Karpas-422 (cell line): ENCODE results near the gene CPT2. TPM values are rescaled to one million over a fixed set of nuclear protein-coding genes. Genes with fewer than 3 reads are reported as not detected.

ENCODE experiments used
- DNase-seq: peaks from one replicate; pipeline ENCODE4 v3.0.0-alpha.2; 2015
- H2AFZ ChIP-seq: fragments of 200-600 bp; sonication (generic); 2 replicates; pipeline ENCODE4 v1.6.1; 2014; ENCODE audit warnings: antibody characterized with exemption, low read length, mixed read lengths
- H3K27ac ChIP-seq: fragments of 200-600 bp; sonication (generic); 2 replicates; pipeline ENCODE4 v1.5.1; 2014; ENCODE audit warnings: mild to moderate bottlenecking, low read length, moderate library complexity
- H3K27me3 ChIP-seq: fragments of 200-600 bp; sonication (generic); 2 replicates; pipeline ENCODE4 v1.6.1; 2014; ENCODE audit warnings: low read length, mixed read lengths
- H3K36me3 ChIP-seq: fragments of 200-600 bp; sonication (generic); 2 replicates; pipeline ENCODE4 v1.6.1; 2014; ENCODE audit warnings: low read length, mixed read lengths; ENCODE audit not compliant: insufficient read depth
- H3K4me1 ChIP-seq: fragments of 200-600 bp; sonication (generic); 2 replicates; pipeline ENCODE4 v1.6.1; 2014; ENCODE audit warnings: mild to moderate bottlenecking, low read length, mixed read lengths
- H3K4me2 ChIP-seq: fragments of 200-600 bp; sonication (generic); 2 replicates; pipeline ENCODE4 v1.6.1; 2014; ENCODE audit warnings: low read length, low read depth, mild to moderate bottlenecking; ENCODE audit not compliant: poor library complexity, severe bottlenecking
- H3K4me3 ChIP-seq: fragments of 200-600 bp; sonication (generic); 2 replicates; pipeline ENCODE4 v1.5.1; 2014; ENCODE audit warnings: mild to moderate bottlenecking, antibody characterized with exemption, low read length, mixed read lengths
- H3K79me2 ChIP-seq: fragments of 200-600 bp; sonication (generic); 2 replicates; pipeline ENCODE4 v1.6.1; 2014; ENCODE audit warnings: mild to moderate bottlenecking, low read length, mixed read lengths
- H3K9ac ChIP-seq: fragments of 200-600 bp; sonication (generic); 2 replicates; pipeline ENCODE4 v1.6.0; 2014; ENCODE audit warnings: low read length
- H3K9me2 ChIP-seq: fragments of 200-600 bp; sonication (generic), shearing (Covaris generic); replicated peaks from 2 replicates; pipeline ENCODE4 v1.6.0; 2014; ENCODE audit warnings: mild to moderate bottlenecking, low read length, moderate library complexity; ENCODE audit not compliant: insufficient read depth
- H3K9me3 ChIP-seq: fragments of 300-700, 200-600 bp; sonication (generic); 2 replicates; pipeline ENCODE4 v1.6.1; 2014; ENCODE audit warnings: low read length, mixed read lengths
- H4K20me1 ChIP-seq: fragments of 200-600 bp; sonication (generic); 2 replicates; pipeline ENCODE4 v1.6.1; 2014; ENCODE audit warnings: mild to moderate bottlenecking, antibody characterized with exemption, low read length, low read depth; ENCODE audit not compliant: insufficient read depth
- total RNA-seq: library from RNA; depleted of rRNA; stranded (reverse); fragments of >200 nt; shearing (Covaris generic); gene quantifications from 2 replicates; pipeline ENCODE4 v1.2.3, GENCODE V29; 2014; ENCODE audit warnings: low replicate concordance

CPT2 gene
- total RNA-seq, 1 experiment from 2014 or later = 37.3 TPM

- Histone ChIP-seq H3K9me2 (no peaks in the 10 kb centered on the region), H3K79me2 (peaks cover 12% of the 10 kb centered on the region), H3K36me3 (peaks cover 27% of the 10 kb centered on the region; the same call in 1 of the 2 replicates)
These were observed 17.8 kb downstream of the CPT2 start for GRCh38 chr1:53214376-53214940.

GRCh38 chr1:53218201-53218600 is 21.6 kb downstream of the CPT2 start:
- Histone ChIP-seq H2AFZ (no peak overlapping the region), H3K79me2 (peaks cover 18% of the 10 kb centered on the region), H3K9me2 (no peaks in the 10 kb centered on the region), H3K27ac (no peak overlapping the region), H3K4me1 (peaks cover 25% of the 10 kb centered on the region), H3K27me3 (no peaks in the 10 kb centered on the region), H4K20me1 (no peaks in the 10 kb centered on the region), H3K4me3 (no peak overlapping the region), H3K4me2 (no peak overlapping the region), H3K9ac (no peak overlapping the region), H3K36me3 (peaks cover 14% of the 10 kb centered on the region; the same call in 1 of the 2 replicates), H3K9me3 (no peaks in the 10 kb centered on the region)
- no peak for DNase-seq

More at GRCh38 chr1:53214376-53214940, 17.8 kb downstream of the CPT2 start:
- H4K20me1 ChIP-seq = no peaks in the 10 kb centered on the region
- no peak overlapping the region for H3K4me3 ChIP-seq
- no peak overlapping the region for H3K4me2 ChIP-seq
- no peak overlapping the region for H3K27ac ChIP-seq
- H2AFZ ChIP-seq = no peak overlapping the region
- H3K9ac ChIP-seq = no peak overlapping the region
- no peaks in the 10 kb centered on the region for H3K27me3 ChIP-seq
- no peak for DNase-seq
- H3K9me3 ChIP-seq = no peaks in the 10 kb centered on the region
- peaks cover 13% of the 10 kb centered on the region for H3K4me1 ChIP-seq

GRCh38 chr1:53219711-53220110 is 23.1 kb downstream of the CPT2 start:
- Histone ChIP-seq H4K20me1 (no peaks in the 10 kb centered on the region), H3K9ac (peak overlapping the region; percentile 98), H3K4me3 (peak overlapping the region; percentile 86), H3K36me3 (peaks cover 7% of the 10 kb centered on the region; the same call in 1 of the 2 replicates), H3K4me2 (peak overlapping the region; percentile 100), H3K4me1 (peaks cover 25% of the 10 kb centered on the region), H3K79me2 (peaks cover 18% of the 10 kb centered on the region), H3K27ac (peak overlapping the region; percentile 79), H3K9me2 (no peaks in the 10 kb centered on the region), H2AFZ (peak overlapping the region; percentile 89), H3K9me3 (no peaks in the 10 kb centered on the region), H3K27me3 (no peaks in the 10 kb centered on the region)
- DNase-seq = no peak

GRCh38 chr1:53220171-53220961 is 23.7 kb downstream of the CPT2 start, which contains the start of gene CZIB:
Gene CZIB, minus strand, starts transcription at chr1:53220634. Its CDS starts 59 bp downstream, at chr1:53220575.
- Histone ChIP-seq H3K27me3 (no peaks in the 10 kb centered on the region), H3K4me1 (peaks cover 25% of the 10 kb centered on the region), H4K20me1 (no peaks in the 10 kb centered on the region), H3K4me3 (peak within 1 kb of the TSS; percentile 86), H3K9me3 (no peaks in the 10 kb centered on the region), H3K4me2 (peak within 1 kb of the TSS; percentile 100), H3K79me2 (peaks cover 18% of the 10 kb centered on the region), H3K9me2 (no peaks in the 10 kb centered on the region), H3K27ac (peak within 1 kb of the TSS; percentile 79), H3K36me3 (0 out of 2 replicates have a peak, but pooled peaks cover 5% of the 10 kb centered on the region), H3K9ac (peak within 1 kb of the TSS; percentile 98), H2AFZ (peak within 1 kb of the TSS; percentile 89)
- peak; percentile 97 for DNase-seq

- Histone ChIP-seq H3K4me2 (peak overlapping the region; percentile 100), H3K79me2 (peaks cover 18% of the 10 kb centered on the region), H3K27me3 (no peaks in the 10 kb centered on the region), H2AFZ (no peak overlapping the region), H3K27ac (peak overlapping the region; percentile 79; the same call in 1 of the 2 replicates), H4K20me1 (no peaks in the 10 kb centered on the region), H3K9ac (peak overlapping the region; percentile 98), H3K4me3 (peak overlapping the region; percentile 86), H3K9me3 (no peaks in the 10 kb centered on the region), H3K36me3 (0 out of 2 replicates have a peak, but pooled peaks cover 5% of the 10 kb centered on the region), H3K4me1 (peaks cover 25% of the 10 kb centered on the region), H3K9me2 (no peaks in the 10 kb centered on the region)
- no peak for DNase-seq
These were observed 24.3 kb downstream of the CPT2 start for GRCh38 chr1:53220962-53221286.

GRCh38 chr1:53237638-53238037 is 41.0 kb downstream of the CPT2 start:
- Histone ChIP-seq H3K4me2 (peak overlapping the region; percentile 93), H3K27ac (no peak overlapping the region), H3K4me3 (peak overlapping the region; percentile 90), H2AFZ (no peak overlapping the region), H3K9me2 (no peaks in the 10 kb centered on the region), H3K79me2 (peaks cover 33% of the 10 kb centered on the region), H3K9ac (peak overlapping the region; percentile 89), H3K4me1 (peaks cover 25% of the 10 kb centered on the region), H3K36me3 (peaks cover 13% of the 10 kb centered on the region; the same call in 1 of the 2 replicates), H4K20me1 (peaks cover 5% of the 10 kb centered on the region; the same call in 1 of the 2 replicates), H3K9me3 (no peaks in the 10 kb centered on the region), H3K27me3 (no peaks in the 10 kb centered on the region)
- no peak for DNase-seq

GRCh38 chr1:53238197-53239155 is 41.9 kb downstream of the CPT2 start, which contains the start of gene MAGOH:
Gene MAGOH, minus strand, starts transcription at chr1:53238518. Its CDS starts 70 bp downstream, at chr1:53238448.
- Histone ChIP-seq H3K4me2 (peak within 1 kb of the TSS; percentile 93), H3K27ac (no peak within 1 kb of the TSS), H3K79me2 (peaks cover 32% of the 10 kb centered on the region), H3K9me3 (no peaks in the 10 kb centered on the region), H3K9me2 (no peaks in the 10 kb centered on the region), H3K36me3 (peaks cover 6% of the 10 kb centered on the region; the same call in 1 of the 2 replicates), H3K27me3 (no peaks in the 10 kb centered on the region), H3K9ac (peak within 1 kb of the TSS; percentile 89), H3K4me3 (peak within 1 kb of the TSS; percentile 90), H2AFZ (no peak within 1 kb of the TSS), H3K4me1 (peaks cover 25% of the 10 kb centered on the region), H4K20me1 (peaks cover 5% of the 10 kb centered on the region; the same call in 1 of the 2 replicates)
- DNase-seq = peak; percentile 98
